ENCODE data around the gene TP63.
"Not testable (repeated sequence)": the region's sequence is repeated elsewhere in the genome, so short reads cannot be mapped to it uniquely, and the experiment has no call there.

Gene TP63

GRCh38 chr3:189625572-189625971, 5.6 kb upstream of the TP63 start:
- no peak for DNase-seq (ENCODE audit: low read depth in 2 of 2, low spot score in 1 of 2)

DNA sequence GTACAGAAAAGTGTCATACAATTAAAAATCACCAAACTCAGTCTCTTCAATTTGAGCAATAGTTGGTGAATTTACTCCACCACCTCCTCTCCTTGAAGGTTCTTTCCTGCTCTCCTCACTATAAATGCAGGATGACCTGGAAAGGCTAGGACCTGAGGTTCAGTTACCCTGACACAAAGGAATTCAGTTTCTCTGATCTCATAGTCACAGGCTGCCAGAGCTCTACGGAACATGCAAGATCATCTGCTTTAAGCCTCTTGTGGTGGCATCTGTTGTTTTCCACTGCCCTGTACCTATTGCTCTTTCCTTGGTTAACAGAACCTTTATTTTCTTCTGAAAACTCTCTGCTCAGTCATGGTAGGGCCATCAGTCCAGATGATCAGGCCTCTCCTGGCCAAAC, 4.9 kb upstream of the TP63 start:
- no peak for DNase-seq (ENCODE audit: low read depth in 2 of 2, low spot score in 1 of 2)

- DNase-seq (ENCODE audit: low read depth in 2 of 2, low spot score in 1 of 2): no peak
Observed at GRCh38 chr3:189629803-189630455, 1.3 kb upstream of the TP63 start.

- no peak for DNase-seq (ENCODE audit: low read depth in 2 of 2, low spot score in 1 of 2)
Observed at GRCh38 chr3:189630767-189631372, 319 bp upstream of the TP63 start.

- DNase-seq (ENCODE audit: low read depth in 2 of 2, low spot score in 1 of 2): no peak
Observed at GRCh38 chr3:189631409-189631808, 220 bp downstream of the TP63 start.

GRCh38 chr3:189632242-189632641, 1.1 kb downstream of the TP63 start:
- DNase-seq (ENCODE audit: low read depth in 2 of 2, low spot score in 1 of 2): no peak

DNA sequence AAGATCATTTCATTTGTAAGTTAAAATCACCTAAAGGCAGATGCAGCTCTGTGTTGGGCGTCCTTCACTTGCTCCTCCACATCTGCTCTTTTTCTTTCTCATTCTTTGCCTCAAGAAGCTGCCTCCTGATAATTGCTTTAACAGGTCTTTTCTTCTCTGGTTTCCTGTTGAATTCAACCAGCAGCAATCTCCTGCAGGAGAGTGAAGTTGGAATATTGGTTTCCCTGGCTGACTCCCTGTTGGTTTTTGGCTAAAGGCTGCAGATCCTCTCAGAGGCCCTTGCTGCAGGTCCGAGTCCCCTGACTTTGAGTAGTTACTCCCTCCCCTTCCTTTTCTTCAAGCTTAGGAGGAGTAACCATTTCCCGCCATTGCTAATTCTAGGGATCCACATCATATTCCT, 4.2 kb downstream of the TP63 start:
- no peak for DNase-seq (ENCODE audit: low read depth in 2 of 2, low spot score in 1 of 2)

DNA sequence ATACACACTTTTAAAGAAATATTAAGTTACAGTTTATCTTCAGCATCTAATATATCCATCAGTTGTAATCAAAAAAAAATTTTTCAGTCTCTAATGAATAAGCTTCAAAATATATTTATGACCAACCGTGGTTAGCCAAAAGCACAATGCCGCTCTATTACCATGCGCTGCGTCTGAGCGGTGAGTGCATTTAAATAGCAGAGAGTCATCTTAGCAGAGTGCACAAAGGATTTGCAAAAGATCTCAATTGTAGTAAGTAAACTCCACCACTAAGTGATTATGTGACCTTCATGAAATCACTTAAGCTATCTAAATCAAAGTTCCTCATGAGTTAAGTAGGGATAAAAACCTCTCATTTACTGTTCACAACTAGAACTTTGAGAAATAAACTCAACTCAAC, 4.9 kb downstream of the TP63 start:
- no peak for DNase-seq (ENCODE audit: low read depth in 2 of 2, low spot score in 1 of 2)

- DNase-seq (ENCODE audit: low read depth in 2 of 2, low spot score in 1 of 2): no peak
Observed at GRCh38 chr3:189637750-189638149, 6.6 kb downstream of the TP63 start.

DNA sequence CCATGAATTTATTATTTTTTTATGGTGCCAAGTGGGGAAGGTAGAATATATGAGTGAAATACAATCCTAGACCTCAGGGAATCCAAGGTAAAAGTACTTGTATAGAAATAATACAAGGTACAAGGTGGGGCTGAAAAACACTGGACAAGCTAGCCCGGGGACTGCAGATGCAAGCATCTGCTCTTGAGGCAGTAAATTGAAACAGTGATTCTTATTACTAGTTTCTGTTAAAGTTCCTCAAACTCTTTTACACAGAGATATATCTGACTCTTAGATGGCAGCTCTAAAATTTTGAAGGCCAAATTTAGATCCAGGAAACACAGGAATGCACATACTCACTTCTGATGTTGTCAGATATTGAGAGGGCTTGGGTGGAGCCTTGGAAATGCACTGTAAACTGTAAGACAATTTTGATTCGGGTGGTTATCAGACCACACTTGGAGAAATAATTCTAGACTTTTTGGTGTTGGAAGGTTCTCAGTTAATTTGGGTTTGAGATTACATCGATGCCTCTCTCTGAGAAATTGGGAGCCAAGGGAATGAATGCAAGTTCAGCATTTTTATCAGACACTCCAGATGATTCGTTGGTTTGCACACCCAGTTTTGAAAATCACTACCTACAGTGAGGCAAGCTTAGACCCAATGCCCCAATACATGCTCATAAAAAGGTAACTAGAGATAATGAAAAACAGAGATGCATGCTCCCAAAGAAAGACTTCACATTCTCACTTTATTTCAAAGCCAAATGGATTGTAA, 7.3 kb downstream of the TP63 start:
- DNase-seq (ENCODE audit: low read depth in 2 of 2, low spot score in 1 of 2): no peak

DNA sequence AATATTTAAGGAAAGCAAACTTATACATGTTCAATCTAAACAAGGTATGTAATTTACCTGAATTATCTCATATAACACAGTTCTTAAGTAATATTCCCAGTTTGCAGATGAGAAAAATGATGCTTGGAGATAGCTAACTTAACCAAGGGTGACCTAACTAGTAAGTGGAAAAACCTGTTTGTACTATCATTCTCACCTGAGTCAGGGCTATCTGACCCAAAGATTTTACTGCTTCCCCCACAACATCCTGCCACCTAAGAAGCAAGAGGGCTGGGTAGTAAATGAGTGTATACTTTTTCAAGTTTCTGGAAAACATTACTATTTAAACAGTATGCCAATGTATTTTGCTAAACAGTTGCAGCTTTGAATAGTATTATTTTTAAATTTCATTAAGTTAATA, 10.6 kb downstream of the TP63 start:
- DNase-seq (ENCODE audit: low read depth in 2 of 2, low spot score in 1 of 2): no peak

- DNase-seq (ENCODE audit: low read depth in 2 of 2, low spot score in 1 of 2): no peak
Observed at GRCh38 chr3:189646853-189647542, 15.8 kb downstream of the TP63 start.

GRCh38 chr3:189652042-189652441, 20.9 kb downstream of the TP63 start:
- DNase-seq (ENCODE audit: low read depth in 2 of 2, low spot score in 1 of 2): no peak

- DNase-seq (ENCODE audit: low read depth in 2 of 2, low spot score in 1 of 2): no peak
Observed at GRCh38 chr3:189655617-189656016, 24.4 kb downstream of the TP63 start.

DNA sequence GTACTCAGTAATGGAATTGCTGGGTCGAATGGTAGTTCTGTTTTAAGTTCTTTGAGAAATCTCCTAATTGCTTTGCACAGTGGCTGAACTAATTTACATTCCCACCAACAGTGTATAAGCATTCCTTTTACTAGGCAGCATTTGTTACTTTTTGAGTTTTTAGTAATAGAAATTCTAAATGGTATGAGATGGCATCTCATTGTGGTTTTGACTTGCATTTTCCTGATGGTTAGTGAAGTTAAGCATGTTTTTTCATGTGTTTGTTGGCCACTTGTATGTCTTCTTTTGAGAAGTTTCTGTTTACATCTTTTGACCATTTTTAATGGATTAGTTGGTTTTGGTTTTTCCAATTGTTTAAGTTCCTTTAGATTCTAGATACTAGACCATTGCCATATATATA, 28.4 kb downstream of the TP63 start:
- no peak for DNase-seq (ENCODE audit: low read depth in 2 of 2, low spot score in 1 of 2)

GRCh38 chr3:189664311-189664710, 33.1 kb downstream of the TP63 start:
- DNase-seq (ENCODE audit: low read depth in 2 of 2, low spot score in 1 of 2): no peak

- not testable (repeated sequence) for DNase-seq (ENCODE audit: low read depth in 2 of 2, low spot score in 1 of 2)
Observed at GRCh38 chr3:189672346-189672745, 41.2 kb downstream of the TP63 start.

DNA sequence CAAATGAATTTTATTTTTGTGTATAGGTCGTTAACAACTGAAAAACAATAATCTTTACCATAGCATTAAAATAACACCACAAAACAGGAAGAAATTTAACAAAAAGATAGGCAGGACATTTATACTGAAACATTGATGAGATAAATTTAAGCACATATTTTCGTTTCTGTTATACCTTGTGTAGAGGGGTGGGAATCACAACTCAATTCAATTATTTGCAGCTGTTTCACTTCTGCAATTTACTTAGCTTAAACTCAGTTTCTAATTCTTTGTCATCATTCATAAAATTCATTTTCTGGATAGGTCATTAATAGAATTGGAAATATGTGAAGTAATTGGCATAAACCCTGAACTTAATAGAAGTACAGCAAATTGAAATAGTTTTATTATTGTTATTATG, 42.3 kb downstream of the TP63 start:
- DNase-seq (ENCODE audit: low read depth in 2 of 2, low spot score in 1 of 2): no peak

GRCh38 chr3:189674249-189674913, 43.2 kb downstream of the TP63 start:
- no peak for DNase-seq (ENCODE audit: low read depth in 2 of 2, low spot score in 1 of 2)

DNA sequence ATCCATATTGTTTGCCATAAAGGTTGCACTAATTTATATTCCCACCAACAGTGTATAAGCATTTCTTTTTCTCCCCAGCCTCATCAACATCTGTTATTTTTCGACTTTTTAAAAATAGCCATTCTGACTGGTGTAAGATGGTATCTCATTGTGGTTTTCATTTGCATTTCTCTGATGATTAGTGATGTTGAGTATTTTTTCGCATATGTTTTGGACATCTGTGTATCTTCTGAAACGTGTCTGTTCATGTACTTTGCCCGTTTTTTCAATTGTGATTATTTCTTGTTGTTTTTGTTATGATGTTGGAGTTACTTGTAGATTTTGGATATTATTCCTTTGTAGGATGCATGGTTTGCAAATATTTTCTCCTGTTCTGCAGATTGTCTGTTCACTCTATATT, 46.5 kb downstream of the TP63 start:
- DNase-seq (ENCODE audit: low read depth in 2 of 2, low spot score in 1 of 2): no peak

- DNase-seq (ENCODE audit: low read depth in 2 of 2, low spot score in 1 of 2): no peak
Observed at GRCh38 chr3:189680723-189681122, 49.5 kb downstream of the TP63 start.

Data from stimulated activated CD8-positive, alpha-beta memory T cell treated with anti-CD3 and anti-CD28 coated beads, Interleukin-4, amount 100 ng/mL, for 4 hours (primary cell).